Measurements from ENCODE around the gene CBLN3.

GRCh38 chr14:24436355-24437019 is 7.0 kb upstream of the CBLN3 start:
- TF ChIP-seq EZH2 (IDR thresholded peaks at IDR 0.05; ENCODE audit: borderline replicate concordance, insufficient read depth, low read length, poor library complexity, severe bottlenecking) (no peak), CTCF (IDR thresholded peaks at IDR 0.05; ENCODE audit: poor library complexity, severe bottlenecking) (peak; percentile 95), RAD21 (conservative IDR thresholded peaks at IDR 0.05) (peak; percentile 91), POLR2AphosphoS5 (IDR thresholded peaks at IDR 0.05) (no peak), MXI1 (conservative IDR thresholded peaks at IDR 0.05; ENCODE audit: poor library complexity, severe bottlenecking) (no peak), EP300 (conservative IDR thresholded peaks at IDR 0.05; ENCODE audit: poor library complexity, severe bottlenecking) (no peak), TAF1 (IDR thresholded peaks at IDR 0.05; ENCODE audit: low read depth) (no peak), REST (IDR thresholded peaks at IDR 0.05; ENCODE audit: borderline replicate concordance) (no peak), SMC3 (conservative IDR thresholded peaks at IDR 0.05; ENCODE audit: poor library complexity) (peak; percentile 88)
